RKO (cell line): ENCODE results near the gene FRK.
"Not testable (repeated sequence)": the region's sequence is repeated elsewhere in the genome, so short reads cannot be mapped to it uniquely, and the experiment has no call there.

Experiments
- DNase-seq: peaks from one replicate; pipeline ENCODE4 v3.0.0-alpha.2; 2016; ENCODE audit warnings: low spot score

The FRK gene

DNA sequence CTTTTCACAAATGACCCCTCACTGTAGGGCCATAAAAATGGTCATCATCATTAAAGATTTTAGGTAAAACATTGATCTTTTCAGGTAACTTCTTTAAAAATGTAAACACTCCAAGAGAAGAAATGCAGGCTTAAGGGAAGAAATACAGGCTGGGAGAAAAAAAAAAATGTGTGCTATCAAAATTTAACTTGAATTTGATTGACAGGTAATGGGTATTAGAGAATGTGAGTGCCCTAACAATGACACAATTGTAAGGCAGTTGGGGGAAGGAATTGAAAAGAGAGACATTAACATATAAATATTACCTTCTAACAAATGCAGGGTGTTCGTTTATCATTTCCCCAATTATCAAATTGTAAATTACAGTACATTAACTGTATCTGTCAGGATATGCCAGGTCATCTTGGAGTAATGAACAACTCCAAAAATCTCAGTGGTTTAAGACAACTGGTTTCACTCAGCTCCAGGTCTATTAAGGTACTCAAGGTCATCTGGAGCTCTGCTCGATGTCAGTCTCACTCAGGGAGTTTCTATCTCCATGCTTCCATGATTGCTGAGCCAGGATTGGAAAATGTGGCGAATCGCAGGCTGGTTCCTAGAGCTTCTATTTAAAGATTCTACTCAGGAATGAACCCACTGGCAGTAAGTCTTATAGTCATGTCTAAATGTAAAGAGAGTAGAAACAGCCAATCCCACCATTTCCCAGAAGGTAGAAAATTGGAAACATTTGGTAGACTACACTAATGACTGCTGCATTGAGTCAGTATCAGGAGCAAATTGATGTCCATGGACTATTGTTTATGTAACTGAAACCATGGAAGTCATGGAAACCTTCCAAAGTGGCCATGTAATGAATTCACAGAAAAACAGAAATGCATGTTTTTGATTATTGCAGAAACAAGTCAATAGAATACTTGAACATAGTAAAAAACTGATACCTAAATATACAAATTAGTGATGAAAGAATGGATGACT is 55.6 kb downstream of the FRK start:
- no peak for DNase-seq

DNA sequence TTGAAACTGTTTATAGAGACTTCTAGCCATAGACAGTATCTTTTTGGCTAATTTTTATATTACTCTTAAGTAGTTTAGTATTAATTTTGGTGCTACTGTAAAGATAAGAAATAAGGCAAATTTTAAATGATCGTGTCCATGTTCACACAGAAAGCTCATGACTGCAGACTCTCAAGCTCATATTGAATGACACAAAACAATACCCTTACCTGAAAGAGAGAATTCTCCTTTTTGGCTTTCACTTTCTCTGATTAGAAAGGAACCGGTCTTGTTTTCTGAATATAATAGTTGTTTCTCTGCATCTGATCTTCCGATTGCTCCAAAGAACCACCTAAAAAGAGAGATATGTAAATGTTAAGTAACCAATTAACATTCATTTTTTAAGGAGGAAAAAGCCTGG is 57.0 kb downstream of the FRK start:
- no peak for DNase-seq

DNA sequence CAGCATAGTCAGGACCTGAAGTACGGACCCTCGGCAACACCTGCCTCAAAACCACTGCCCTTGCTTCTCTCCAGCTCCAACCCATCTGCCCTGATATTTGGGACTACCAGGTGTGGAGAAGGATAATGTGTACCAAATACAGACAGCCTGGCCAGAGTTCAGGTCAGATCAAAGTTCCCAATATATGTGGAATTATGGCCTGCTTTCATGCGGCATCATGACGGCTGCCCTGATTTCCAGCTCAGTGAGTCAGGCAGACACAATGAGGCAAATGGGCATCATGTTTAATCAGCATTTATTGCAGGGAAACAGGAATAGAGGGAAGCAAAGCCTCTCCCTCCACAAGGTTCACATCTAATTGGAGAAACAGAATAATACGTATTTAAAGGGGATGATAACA is 57.9 kb downstream of the FRK start:
- no peak for DNase-seq

DNA sequence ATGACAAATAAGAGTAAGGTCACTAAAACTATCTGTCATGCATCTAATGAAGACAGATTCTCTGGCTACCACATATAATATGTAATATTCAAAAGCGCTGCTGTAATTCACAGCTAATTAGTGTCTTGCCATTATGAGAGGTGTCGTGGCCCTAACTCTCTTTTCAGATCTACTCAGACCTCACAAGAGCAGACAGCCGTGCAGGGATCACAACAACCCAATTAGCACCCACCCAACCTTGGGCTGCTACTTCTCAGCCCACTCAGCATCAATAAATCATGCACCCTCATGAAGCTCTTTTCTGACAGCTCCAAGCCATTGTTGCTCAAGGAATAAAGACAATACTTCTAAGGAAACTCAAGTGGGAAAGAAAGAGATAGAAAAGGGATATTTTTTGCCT is 61.5 kb downstream of the FRK start:
- no peak for DNase-seq

DNA sequence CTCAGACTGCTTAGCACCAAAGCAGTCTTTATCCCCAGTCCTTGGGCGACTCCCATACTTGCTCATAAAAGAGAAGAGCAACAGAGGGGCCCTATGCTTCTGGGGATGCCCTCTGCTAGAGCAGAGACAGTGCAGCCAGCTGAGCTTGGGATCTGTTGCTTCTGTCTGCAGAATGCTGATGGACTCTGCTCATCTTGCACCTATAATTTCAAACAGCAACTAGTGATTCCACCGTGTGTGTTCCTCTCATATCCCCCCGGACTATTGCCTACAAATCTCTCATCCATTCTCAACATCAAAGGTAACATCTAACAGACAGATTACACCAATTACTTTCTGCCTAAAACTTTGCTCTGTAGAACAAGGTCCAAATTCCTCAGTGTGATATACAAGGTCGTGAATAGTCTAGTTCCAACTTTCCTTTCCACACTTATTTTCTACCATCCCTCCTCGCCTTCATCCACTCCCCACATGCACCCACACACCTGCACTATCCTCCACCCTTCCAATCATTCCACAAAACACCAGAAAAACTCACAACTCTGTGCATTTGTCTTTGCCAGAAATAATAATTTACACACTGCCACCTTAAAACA is 62.6 kb downstream of the FRK start:
- no peak for DNase-seq

DNA sequence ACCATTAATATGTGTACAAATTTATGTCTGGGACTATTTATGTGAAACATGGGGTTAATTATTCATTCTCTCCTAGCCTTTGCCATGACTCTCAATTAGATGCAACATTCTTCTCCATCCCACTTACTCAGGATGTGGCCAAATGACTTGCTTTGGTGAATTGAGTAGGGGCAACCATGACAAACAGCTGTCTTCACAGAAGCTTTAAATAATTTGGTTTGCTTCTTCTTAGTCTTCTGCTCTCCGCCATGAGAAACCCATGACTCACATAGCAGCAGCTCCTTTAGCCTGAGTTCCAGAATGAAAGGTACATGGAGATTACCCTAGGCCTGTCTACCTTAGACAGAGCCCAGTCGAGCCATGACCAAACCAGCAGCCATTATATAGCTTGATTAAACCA is 74.7 kb downstream of the FRK start:
- no peak for DNase-seq

DNA sequence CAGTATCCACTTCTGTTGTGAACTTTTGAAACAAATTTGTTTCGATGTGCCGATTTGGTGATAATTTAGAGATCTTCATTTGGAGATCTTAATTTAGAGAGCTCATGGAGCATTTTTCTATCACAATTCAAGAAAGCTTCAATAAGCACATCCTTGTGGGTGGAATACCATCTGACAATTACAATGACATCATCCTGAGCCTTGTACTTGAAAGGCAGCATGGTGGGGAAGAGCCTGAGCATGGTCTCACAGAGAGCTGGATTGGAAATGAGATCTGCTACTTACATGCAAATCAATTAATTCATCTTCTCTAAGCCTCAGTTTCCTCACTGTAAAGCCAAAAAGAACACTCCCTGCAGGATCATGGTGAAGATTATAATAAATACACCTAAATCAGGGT is 75.9 kb downstream of the FRK start:
- DNase-seq = no peak

DNA sequence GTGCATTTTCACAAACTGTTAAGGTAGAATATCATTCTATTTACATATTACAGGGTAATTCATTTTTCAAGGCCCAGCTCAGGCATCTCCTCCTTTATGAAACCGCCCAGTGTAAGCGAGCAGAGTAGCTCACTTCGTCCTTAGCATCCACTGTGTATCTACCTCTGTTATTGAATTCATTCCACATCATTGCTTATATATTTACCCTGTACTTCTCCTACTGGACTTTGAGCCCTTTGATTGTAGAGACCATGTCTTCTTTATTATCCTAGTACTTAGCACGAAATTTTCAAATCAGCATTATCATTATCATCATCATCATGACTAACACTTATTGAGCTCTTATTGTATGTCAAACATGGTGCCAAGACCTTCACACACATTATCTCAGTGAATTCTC is 76.7 kb downstream of the FRK start:
- no peak for DNase-seq

DNA sequence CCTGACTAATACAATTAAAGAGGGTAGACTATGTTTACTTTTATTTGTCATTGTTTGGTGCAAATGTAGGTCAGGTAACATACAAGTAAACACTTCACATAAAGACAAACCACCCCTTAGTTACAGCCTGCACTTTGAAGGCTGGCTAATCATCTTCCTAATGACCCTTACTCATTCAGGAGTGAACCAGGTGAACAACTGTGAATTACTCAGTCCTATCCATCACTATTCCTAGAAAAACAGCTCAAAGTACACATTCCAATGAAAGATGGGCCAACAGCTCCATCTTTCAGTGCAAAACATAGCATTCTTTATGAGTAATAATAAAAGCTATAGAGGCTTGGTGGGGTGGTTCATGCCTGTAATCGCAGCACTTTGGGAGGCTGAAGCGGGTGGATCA is 78.2 kb downstream of the FRK start:
- no peak for DNase-seq

DNA sequence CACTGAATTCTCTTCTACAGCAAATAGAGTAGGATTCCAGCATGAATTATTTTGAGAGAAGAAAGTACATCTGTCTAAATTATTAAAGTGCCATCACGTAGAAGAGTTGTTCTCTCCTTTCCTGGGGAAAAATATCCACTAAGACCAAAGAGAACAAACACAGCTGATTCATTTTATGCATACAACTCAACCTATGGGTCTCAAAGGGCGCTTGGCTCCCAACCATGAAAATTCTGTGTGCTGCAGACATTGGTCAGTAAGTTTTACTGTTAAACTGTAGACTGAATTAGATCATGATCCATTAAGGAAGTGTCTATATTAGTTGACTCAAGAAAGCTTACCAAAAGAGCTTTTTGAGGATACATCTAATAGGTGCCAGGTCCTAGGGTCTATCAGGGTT is 83.5 kb downstream of the FRK start:
- DNase-seq = no peak

DNA sequence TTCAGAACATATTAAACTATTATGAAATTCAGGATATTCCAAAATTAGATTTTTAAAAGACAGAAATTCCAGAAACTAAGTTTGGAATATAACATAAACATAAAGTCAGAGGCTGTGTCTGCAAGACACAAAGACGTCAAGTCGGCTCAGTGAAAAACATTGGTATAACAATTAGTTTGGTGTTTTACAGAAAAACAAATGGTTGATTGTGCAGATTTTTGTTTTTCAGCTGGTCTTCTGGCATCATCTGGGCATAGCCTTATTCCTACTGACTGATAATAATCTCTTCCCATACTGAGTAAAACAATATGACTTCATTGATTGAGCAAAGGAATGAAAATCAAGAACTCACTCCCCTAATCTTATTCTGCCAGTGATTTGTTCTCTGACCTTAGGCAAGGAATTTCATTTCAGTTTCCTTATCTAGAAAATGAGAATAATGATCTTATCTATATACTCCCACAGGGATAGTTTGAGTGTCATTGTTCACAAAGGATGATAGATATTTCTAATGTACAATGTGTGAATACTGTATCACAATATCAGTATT is 84.3 kb downstream of the FRK start:
- no peak for DNase-seq

DNA sequence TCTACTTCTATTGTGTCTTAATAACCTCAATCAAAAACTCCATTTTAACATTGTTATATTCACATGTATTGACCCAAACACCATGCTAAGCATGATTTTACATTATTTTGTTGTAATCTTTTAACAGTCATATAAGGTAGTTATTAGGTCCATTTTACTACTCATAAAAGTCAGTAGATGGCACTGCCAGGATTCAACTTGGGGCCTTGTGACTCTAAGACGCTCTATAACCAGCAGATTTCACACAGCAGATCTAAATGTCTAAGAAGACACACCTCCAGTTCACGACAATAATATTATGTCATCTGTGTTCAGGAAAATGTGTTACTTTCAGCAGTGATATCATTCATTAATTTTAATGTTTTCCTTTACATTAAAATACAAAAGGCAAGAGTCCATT is 88.0 kb downstream of the FRK start:
- DNase-seq = peak; percentile 5

DNA sequence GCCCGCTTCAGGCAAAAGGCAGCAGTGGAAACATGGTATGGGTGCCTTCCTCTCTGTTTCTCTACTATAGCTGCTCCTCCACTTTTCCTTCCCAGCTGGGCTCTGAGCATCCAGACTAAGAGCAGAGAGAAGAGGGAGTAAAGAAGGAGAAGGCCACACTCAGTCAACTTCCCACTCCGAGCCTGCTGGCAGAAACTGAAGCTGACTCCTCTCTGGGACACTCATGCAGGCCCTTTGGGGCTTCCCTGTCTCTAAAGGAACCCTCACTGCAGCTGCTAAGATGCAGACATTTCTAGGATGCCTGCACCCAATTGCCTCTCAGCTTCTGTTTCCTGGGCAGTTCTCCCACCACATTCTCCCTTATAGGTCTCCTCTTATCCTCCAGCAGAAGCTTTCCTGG is 88.9 kb downstream of the FRK start:
- no peak for DNase-seq

DNA sequence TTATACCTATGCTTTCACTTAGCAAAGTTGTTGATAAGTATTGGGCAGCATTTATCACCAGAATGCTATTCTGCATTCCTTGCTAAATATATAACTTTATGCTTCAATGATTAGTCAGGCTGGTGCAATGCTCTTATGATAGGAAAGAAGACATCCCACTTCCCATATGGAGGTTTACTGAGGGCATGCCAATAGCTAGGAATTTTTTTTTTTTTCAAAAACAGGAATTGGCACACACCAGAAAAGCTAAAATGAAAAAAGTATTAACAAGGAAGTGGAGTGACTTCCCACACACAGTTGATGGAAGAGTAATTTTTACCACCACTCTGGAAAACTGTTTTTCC is 90.8 kb downstream of the FRK start:
- no peak for DNase-seq

DNA sequence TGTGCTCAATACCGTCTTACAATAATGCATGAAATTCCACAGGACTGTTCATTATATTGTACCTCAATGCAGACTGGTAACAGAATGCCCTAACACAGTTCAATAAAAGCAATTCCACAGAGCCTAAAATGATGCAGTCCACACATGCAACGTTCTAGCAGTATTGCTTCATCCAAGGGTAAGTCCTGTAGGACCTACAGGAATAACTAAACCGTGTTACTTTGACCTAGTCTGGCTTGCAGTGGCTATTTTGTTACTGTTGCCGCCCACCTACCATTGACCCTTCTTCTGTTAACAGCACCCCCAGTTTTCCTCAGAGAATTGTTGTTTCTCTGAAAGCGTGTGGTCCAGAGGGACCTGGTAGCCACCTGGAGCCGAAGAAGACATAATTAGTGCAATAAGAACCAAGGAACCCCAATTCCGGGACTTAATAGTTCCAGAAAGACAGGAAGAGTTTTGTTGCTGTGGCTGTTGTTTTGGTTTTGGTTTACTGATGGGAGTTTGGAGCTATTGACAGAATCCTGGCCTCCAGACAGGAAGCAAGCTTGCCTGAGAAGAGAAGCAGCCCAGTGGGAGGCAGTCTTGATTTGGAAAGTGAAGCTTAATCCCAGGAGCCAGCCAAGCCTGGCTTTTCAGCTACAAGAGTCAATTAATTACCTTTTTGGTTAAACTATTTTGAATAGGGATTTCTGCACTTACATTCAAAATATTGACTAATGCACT is 91.3 kb downstream of the FRK start:
- DNase-seq = no peak

DNA sequence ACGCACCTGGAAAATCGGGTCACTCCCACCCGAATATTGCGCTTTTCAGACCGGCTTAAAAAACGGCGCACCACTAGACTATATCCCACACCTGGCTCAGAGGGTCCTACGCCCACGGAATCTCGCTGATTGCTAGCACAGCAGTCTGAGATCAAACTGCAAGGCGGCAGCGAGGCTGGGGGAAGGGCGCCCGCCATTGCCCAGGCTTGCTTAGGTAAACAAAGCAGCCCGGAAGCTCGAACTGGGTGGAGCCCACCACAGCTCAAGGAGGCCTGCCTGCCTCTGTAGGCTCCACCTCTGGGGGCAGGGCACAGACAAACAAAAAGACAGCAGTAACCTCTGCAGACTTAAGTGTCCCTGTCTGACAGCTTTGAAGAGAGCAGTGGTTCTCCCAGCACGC is 100.4 kb downstream of the FRK start:
- DNase-seq = not testable (repeated sequence)

DNA sequence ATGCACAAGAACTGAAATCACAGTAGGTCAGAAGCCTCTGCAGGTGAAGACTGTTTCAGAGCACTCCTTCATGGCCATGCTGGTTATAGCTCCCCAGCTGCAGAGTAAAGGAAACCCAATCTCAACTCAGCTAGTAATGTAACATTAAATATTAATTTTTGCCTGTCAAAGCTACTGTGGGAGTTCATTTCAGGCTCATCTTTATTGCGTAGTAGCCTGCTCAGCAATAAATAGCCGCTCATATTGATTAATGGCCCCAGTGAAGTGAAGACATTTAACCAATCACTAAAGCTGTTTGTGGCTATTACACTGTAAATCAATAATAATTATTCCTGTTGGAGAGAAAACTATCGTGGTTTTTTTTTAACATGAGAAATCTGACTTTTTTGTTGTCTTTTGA is 101.7 kb downstream of the FRK start:
- no peak for DNase-seq

DNA sequence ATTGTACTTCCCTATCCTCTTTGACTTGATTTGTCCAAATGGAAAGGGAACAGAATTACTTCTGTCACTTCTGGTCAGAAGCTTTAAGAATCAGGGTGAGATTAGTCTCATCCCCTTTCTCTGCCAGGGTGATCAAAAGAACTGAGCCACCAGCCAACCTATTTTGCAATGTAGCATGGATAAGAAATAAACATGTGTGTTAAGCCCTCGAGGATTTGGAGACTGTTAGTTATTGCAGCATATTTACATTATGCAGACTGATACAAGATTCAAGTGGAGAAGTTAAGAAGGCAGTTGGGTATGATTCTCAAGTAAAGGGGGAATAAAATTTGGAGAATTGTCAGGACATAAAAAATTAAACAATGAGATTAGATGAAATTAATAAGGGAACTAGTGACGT is 106.0 kb downstream of the FRK start:
- DNase-seq = no peak

DNA sequence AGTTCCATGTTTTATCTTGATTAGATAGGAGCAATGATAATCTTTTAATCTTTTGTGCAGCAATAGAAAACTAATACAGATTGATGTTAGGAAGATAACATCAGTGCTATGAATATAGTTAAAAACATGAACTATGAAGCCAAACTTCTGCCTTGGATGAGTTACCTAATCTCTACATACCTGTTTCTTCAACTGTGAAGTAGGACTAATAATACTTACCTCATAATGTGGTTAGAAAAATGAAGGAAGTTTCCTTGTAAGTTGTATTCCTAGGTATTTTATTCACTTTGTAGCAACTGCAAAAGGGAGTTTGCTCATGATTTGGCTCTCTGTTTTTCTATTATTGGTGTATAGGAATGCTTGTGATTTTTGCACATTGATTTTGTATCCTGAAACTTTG is 111.9 kb downstream of the FRK start:
- no peak for DNase-seq

DNA sequence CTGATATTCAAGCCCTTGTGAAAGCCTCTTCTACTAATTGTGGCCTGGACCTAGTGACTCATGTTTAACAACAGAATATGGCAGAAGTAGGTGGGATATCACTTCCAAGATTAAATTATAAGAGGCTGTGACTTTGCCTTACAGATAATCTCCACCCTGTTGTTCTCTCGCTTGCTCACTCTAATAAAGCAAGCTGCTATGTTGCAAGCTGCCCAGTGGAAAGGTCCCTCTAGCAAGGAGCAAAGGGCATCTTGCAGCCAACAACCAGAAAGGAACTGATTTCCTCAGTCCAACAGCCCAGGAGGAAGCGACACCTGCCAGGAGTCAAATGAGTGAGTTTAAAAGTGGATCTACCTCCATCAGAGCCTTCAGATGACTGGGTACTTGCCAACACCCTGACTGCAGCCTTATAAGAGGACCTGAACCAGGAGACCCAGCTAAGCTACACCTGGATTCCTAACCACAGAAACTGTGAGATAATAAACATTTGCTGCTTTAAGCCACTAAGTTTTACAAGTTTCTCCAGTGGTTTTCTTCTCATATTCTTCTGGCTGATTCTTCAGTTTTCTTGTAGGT is 112.6 kb downstream of the FRK start:
- no peak for DNase-seq

DNA sequence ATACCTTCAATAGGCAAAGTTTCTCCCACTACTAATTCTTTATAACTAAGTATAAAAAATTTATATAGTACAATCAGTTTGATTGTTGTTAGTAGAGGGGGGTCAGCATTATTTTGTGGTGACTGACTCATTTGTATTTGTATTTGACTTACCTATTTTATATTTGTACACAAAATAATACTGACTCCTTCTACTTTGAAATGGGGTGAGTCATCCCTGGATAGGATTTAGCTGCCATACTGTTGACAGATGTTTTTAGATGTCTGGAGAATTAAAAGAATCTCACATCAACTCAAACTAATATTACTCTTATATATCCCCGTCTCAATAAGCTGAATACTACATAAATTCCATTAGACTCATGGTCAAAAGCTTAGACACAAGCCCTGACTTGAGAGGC is 114.9 kb downstream of the FRK start:
- DNase-seq = no peak

DNA sequence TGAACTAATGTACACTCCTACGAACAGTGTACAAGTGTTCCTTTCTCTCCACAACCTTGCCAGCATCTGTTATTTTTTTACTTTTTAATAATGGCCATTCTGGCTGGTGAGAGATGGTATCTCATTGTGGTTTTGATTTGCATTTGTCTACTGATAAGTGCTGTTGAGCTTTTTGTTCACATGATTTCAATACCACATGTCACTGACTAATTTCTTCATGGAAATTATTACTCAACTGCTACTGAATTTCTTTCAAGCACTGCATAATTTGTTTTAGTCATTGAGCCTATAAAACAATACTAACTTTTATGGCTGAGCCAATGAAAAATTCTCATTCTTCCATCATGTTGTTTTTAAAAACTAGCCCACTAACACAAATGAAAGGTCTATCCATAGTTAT is 115.4 kb downstream of the FRK start:
- DNase-seq = no peak

DNA sequence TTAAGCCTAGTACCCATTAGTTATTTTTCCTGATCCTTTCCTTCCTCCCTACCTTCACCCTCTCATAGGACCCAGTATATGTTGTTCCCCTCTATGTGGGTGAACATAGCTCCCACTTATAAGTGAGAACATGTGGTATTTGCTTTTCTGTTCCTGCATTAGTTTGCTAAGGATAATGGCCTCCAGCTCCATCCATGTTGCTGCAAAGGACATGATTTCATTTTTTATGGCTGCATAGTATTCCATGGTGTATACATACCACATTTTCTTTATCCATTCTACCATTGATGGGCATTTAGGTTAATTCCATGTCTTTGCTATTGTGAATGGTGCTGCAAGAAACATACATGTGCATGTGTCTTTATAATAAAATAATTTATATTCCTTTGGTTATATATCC is 115.9 kb downstream of the FRK start:
- DNase-seq = not testable (repeated sequence)
